ENCODE measurements around the gene KLK3.

The KLK3 gene

GRCh38 chr19:50839712-50840655 is 14.7 kb upstream of the KLK3 start:
- H3K27ac ChIP-seq = peak overlapping the region; percentile 100
- TF ChIP-seq, protein P1, sequence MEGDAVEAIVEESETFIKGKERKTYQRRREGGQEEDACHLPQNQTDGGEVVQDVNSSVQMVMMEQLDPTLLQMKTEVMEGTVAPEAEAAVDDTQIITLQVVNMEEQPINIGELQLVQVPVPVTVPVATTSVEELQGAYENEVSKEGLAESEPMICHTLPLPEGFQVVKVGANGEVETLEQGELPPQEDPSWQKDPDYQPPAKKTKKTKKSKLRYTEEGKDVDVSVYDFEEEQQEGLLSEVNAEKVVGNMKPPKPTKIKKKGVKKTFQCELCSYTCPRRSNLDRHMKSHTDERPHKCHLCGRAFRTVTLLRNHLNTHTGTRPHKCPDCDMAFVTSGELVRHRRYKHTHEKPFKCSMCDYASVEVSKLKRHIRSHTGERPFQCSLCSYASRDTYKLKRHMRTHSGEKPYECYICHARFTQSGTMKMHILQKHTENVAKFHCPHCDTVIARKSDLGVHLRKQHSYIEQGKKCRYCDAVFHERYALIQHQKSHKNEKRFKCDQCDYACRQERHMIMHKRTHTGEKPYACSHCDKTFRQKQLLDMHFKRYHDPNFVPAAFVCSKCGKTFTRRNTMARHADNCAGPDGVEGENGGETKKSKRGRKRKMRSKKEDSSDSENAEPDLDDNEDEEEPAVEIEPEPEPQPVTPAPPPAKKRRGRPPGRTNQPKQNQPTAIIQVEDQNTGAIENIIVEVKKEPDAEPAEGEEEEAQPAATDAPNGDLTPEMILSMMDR (conservative IDR thresholded peaks at IDR 0.05) = no peak

- peak overlapping the region; percentile 100 for H3K27ac ChIP-seq
- TF ChIP-seq, protein P1 (conservative IDR thresholded peaks at IDR 0.05) = no peak
Measured at GRCh38 chr19:50842130-50842529, 12.6 kb upstream of the KLK3 start.

DNA sequence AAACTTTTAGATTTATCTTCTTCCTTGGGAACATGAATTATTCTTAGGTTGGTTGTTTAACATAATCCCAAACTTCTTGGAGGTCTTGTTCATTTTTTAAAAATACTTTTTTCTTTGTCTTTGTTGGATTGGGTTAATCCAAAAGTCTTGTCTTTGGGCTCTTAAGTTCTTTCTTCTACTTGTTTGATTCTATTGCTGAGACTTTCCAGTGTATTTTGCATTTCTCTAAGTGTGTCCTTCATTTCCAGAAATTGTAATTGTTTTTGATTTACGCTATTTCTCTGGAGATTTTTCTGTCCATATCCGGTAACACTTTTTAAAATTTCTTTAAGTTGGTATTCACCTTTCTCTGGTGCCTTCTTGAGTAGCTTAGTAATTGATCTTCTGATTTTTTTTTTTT is 11.5 kb upstream of the KLK3 start:
- TF ChIP-seq, protein P1 (conservative IDR thresholded peaks at IDR 0.05) = no peak
- H3K27ac ChIP-seq = peak overlapping the region; percentile 100

- H3K27ac ChIP-seq = peak overlapping the region; percentile 100
- TF ChIP-seq, protein P1 (conservative IDR thresholded peaks at IDR 0.05) = no peak
Measured at GRCh38 chr19:50843701-50844221, 11.0 kb upstream of the KLK3 start.

DNA sequence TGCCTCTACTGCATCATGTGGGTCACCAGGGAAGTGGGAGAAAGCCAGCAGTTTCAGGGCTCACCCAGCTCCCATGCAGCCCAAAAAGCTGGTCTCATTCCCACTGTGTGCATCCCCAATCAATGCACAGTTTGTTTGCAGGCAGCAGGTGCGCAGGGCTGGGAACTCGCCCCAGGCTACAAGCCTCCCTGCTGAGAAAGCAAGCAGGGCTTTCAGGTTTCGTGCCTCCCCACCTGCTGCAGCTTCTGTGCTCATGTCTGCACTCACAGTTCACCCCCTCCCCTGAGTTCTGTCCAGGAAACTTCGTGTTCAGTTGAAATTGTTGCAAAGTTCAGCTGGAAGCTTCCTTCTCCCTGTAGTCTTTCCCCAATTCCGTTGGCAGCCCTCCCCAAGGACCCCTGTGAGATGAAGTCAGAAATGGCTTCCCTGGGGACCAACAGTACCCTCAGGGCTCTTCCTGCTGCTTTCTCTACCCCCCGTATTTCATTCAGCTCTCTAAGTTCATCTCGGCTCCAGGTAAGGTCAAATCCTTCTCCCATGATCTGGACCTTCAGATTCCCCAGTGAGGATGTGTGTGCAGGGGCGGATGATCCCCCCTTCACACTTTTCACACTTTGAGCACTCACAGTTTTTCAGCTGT is 10.3 kb upstream of the KLK3 start:
- H3K27ac ChIP-seq = peak overlapping the region; percentile 100
- TF ChIP-seq, protein P1 (conservative IDR thresholded peaks at IDR 0.05) = no peak

DNA sequence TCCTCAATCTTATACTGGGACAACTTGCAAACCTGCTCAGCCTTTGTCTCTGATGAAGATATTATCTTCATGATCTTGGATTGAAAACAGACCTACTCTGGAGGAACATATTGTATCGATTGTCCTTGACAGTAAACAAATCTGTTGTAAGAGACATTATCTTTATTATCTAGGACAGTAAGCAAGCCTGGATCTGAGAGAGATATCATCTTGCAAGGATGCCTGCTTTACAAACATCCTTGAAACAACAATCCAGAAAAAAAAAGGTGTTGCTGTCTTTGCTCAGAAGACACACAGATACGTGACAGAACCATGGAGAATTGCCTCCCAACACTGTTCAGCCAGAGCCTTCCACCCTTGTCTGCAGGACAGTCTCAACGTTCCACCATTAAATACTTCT is 4.0 kb upstream of the KLK3 start:
- peak overlapping the region; percentile 100 for H3K27ac ChIP-seq
- TF ChIP-seq, protein P1 (conservative IDR thresholded peaks at IDR 0.05) = no peak

- peak overlapping the region; percentile 100 for H3K27ac ChIP-seq
- TF ChIP-seq, protein P1 (conservative IDR thresholded peaks at IDR 0.05) = no peak
Measured at GRCh38 chr19:50851620-50852019, 3.1 kb upstream of the KLK3 start.
